CD14-positive monocyte (primary cell): ENCODE data around the gene CBX1. TPM values are rescaled to one million over a fixed set of nuclear protein-coding genes. Genes with fewer than 3 reads are reported as not detected.

ENCODE experiments used
- DNase-seq, 3 donors: peaks; one replicate each; pipeline ENCODE4 v3.0.0-alpha.2; 2011 to 2022
- H2AFZ ChIP-seq: 2 replicates; pipeline ENCODE4 v1.6.0; 2012; ENCODE audit warnings: mild to moderate bottlenecking, low read depth, low read length, inconsistent platforms; ENCODE audit not compliant: insufficient read depth, poor library complexity, severe bottlenecking
- H3K27ac ChIP-seq, 2 donors: 1 replicate in 1 of 2; 2 replicates in 1 of 2; pipeline ENCODE4 v1.5.1; 2012 to 2013; ENCODE audit warnings: low read length in 2 of 2, control low read depth in 1 of 2, inconsistent platforms in 1 of 2, low read depth in 1 of 2, mild to moderate bottlenecking in 1 of 2
- H3K27me3 ChIP-seq, 2 donors: one replicate each; pipeline versions ENCODE4 v1.6.0 to v1.6.1; 2011 to 2013; ENCODE audit warnings: low read length in 2 of 2; ENCODE audit not compliant: control insufficient read depth in 2 of 2, insufficient read depth in 2 of 2
- H3K36me3 ChIP-seq, 2 donors: replicated peaks in 1 of 2; 1 replicate in 1 of 2; 2 replicates in 1 of 2; pipeline versions ENCODE4 v1.5.1 to v1.6.1; 2012 to 2013; ENCODE audit warnings: low read length in 2 of 2, control low read depth in 1 of 2, inconsistent platforms in 1 of 2, mild to moderate bottlenecking in 1 of 2; ENCODE audit not compliant: insufficient read depth in 2 of 2, control insufficient read depth in 1 of 2
- H3K4me1 ChIP-seq, 2 donors: 1 replicate in 1 of 2; 2 replicates in 1 of 2; pipeline versions ENCODE4 v1.5.1 to v1.6.1; 2012 to 2013; ENCODE audit warnings: low read length in 2 of 2, control low read depth in 1 of 2, inconsistent platforms in 1 of 2, mild to moderate bottlenecking in 1 of 2, moderate library complexity in 1 of 2; ENCODE audit not compliant: insufficient read depth in 2 of 2, control insufficient read depth in 1 of 2
- H3K4me2 ChIP-seq: replicated peaks from 2 replicates; pipeline ENCODE3; 2012; ENCODE audit warnings: low read length, moderate library complexity, mild to moderate bottlenecking; ENCODE audit not compliant: poor library complexity, severe bottlenecking; ENCODE audit errors: extremely low read depth
- H3K4me3 ChIP-seq, 3 experiments: fragments of 200-600 bp in 1 of 3; sonication (generic) in 1 of 3; replicated peaks in 1 of 3; 1 replicate in 2 of 3; 2 replicates in 1 of 3; pipeline ENCODE4 v1.5.1; 2011 to 2013; ENCODE audit warnings: low read length in 3 of 3, mild to moderate bottlenecking in 3 of 3, control low read depth in 2 of 3, low read depth in 2 of 3, inconsistent platforms in 1 of 3, moderate library complexity in 1 of 3
- H3K79me2 ChIP-seq: 2 replicates; pipeline ENCODE4 v1.6.0; 2012; ENCODE audit warnings: mild to moderate bottlenecking, control low read depth, inconsistent platforms, low read length, moderate library complexity; ENCODE audit not compliant: insufficient read depth
- H3K9ac ChIP-seq: 2 replicates; pipeline ENCODE4 v1.6.0; 2017; ENCODE audit warnings: low read length, mild to moderate bottlenecking; ENCODE audit not compliant: insufficient read depth, poor library complexity, severe bottlenecking
- H3K9me3 ChIP-seq, 2 donors: replicated peaks in 1 of 2; 1 replicate in 1 of 2; 2 replicates in 1 of 2; pipeline versions ENCODE4 v1.5.1 to v1.6.1; 2012 to 2013; ENCODE audit warnings: low read length in 2 of 2, control low read depth in 1 of 2; ENCODE audit not compliant: control insufficient read depth in 1 of 2, insufficient read depth in 1 of 2
- H4K20me1 ChIP-seq: 2 replicates; pipeline ENCODE4 v1.6.0; 2012; ENCODE audit warnings: mild to moderate bottlenecking, low read length, control low read depth, moderate library complexity; ENCODE audit not compliant: insufficient read depth
- H3K27ac Mint-ChIP-seq, 7 donors: one replicate each; pipeline ENCODE4 v1.8.0; 2020; ENCODE audit warnings: mild to moderate bottlenecking in 7 of 7, mixed read lengths in 7 of 7, moderate library complexity in 6 of 7, inconsistent platforms in 2 of 7
- H3K27me3 Mint-ChIP-seq, 3 donors: one replicate each; pipeline ENCODE4 v1.8.0; 2021 to 2022; ENCODE audit warnings: low read depth in 3 of 3, mild to moderate bottlenecking in 3 of 3, mixed read lengths in 3 of 3, moderate library complexity in 3 of 3, inconsistent platforms in 1 of 3
- H3K36me3 Mint-ChIP-seq, 2 donors: one replicate each; pipeline ENCODE4 v1.8.0; 2020; ENCODE audit warnings: mixed read lengths in 2 of 2, inconsistent platforms in 1 of 2, mild to moderate bottlenecking in 1 of 2
- H3K4me1 Mint-ChIP-seq: one replicate; pipeline ENCODE4 v1.8.0; 2020; ENCODE audit warnings: mild to moderate bottlenecking, mixed read lengths
- H3K4me3 Mint-ChIP-seq, 2 donors: one replicate each; pipeline ENCODE4 v1.8.0; 2020; ENCODE audit warnings: mild to moderate bottlenecking in 2 of 2, mixed read lengths in 2 of 2, moderate library complexity in 1 of 2
- H3K9me3 Mint-ChIP-seq, 7 donors: one replicate each; pipeline ENCODE4 v1.8.0; 2020 to 2022; ENCODE audit warnings: mixed read lengths in 7 of 7, mild to moderate bottlenecking in 6 of 7, moderate library complexity in 6 of 7, inconsistent platforms in 2 of 7
- WGBS: methylation state at CpG from one replicate; pipeline ENCODE4 v1.1.5; 2013; ENCODE audit warnings: missing lambda C conversion rate; ENCODE audit not compliant: insufficient coverage; 5-methylcytosine and 5-hydroxymethylcytosine counted together
- intact Hi-C, 2 donors: fragments of 100-400 bp; cut with micrococcal nuclease; formaldehyde crosslinking; loops; one replicate each; pipeline versions ENCODE4 v1.15.0 to v1.15.1; 2023
- polyA plus RNA-seq, 3 donors: library from polyadenylated mRNA; depleted of rRNA in 1 of 3; unstranded in 2 of 3; stranded (reverse) in 1 of 3; fragments of 300-500 nt in 2 of 3; fragments of >200 nt in 1 of 3; fragmentation: Illumina TruSeq in 2 of 3; gene quantifications; 1 replicate in 2 of 3; 2 replicates in 1 of 3; pipeline ENCODE4 v1.2.3, GENCODE V29; 2012 to 2021
- TF ChIP-seq, protein P1 (sequence below): fragments of 200-600 bp; IDR thresholded peaks from one replicate; pipeline ENCODE4 v1.8.0; 2022; ENCODE audit warnings: antibody characterized with exemption, mild to moderate bottlenecking

The CBX1 gene
- polyA plus RNA-seq, 3 donors, result 12.5 to 18.2 (median 17.2) TPM

- Histone ChIP-seq H3K79me2 (no peaks in the 10 kb centered on the region), H3K9ac (no peak overlapping the region), H3K27ac (no peak overlapping the region), H3K9me3 (no peaks in the 10 kb centered on the region), H4K20me1 (no peaks in the 10 kb centered on the region), H3K27me3 (peaks cover 23 to 33% of the 10 kb centered on the region in 2 donors), H3K36me3 (no peaks in the 10 kb centered on the region), H3K4me3 (no peak overlapping the region), H3K4me1 (no peaks in the 10 kb centered on the region), H2AFZ (no peak overlapping the region), H3K4me2 (no peak overlapping the region)
- Mint-ChIP-seq H3K4me1 (peaks cover 5% of the 10 kb centered on the region), H3K4me3 (no peak overlapping the region), H3K27ac (no peak overlapping the region), H3K9me3 (no peaks in the 10 kb centered on the region), H3K36me3 (no peaks in the 10 kb centered on the region), H3K27me3 (peaks cover 33 to 43% (median 33%) of the 10 kb centered on the region in 3 donors)
- no CpG with 5 or more reads among the region's 4 CpGs for WGBS
- DNase-seq, result no peak
- intact Hi-C loops, result no loop called here
- TF ChIP-seq, protein P1, sequence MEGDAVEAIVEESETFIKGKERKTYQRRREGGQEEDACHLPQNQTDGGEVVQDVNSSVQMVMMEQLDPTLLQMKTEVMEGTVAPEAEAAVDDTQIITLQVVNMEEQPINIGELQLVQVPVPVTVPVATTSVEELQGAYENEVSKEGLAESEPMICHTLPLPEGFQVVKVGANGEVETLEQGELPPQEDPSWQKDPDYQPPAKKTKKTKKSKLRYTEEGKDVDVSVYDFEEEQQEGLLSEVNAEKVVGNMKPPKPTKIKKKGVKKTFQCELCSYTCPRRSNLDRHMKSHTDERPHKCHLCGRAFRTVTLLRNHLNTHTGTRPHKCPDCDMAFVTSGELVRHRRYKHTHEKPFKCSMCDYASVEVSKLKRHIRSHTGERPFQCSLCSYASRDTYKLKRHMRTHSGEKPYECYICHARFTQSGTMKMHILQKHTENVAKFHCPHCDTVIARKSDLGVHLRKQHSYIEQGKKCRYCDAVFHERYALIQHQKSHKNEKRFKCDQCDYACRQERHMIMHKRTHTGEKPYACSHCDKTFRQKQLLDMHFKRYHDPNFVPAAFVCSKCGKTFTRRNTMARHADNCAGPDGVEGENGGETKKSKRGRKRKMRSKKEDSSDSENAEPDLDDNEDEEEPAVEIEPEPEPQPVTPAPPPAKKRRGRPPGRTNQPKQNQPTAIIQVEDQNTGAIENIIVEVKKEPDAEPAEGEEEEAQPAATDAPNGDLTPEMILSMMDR, result no peak
Observed at GRCh38 chr17:48149787-48150463, 48.6 kb upstream of the CBX1 start.

GRCh38 chr17:48148854-48149786, 47.8 kb upstream of the CBX1 start:
- Mint-ChIP-seq H3K9me3 (no peaks in the 10 kb centered on the region), H3K4me1 (peaks cover 4% of the 10 kb centered on the region), H3K36me3 (no peaks in the 10 kb centered on the region), H3K27me3 (peaks cover 31 to 40% (median 32%) of the 10 kb centered on the region in 3 donors), H3K27ac (no peak overlapping the region), H3K4me3 (peak overlapping the region in 1 of 2 donors; percentile 22)
- H3K79me2 ChIP-seq, result no peaks in the 10 kb centered on the region
- no peak overlapping the region for H3K9ac ChIP-seq
- H3K27me3 ChIP-seq, result peaks cover 23 to 33% of the 10 kb centered on the region in 2 donors
- 65% methylated on average over 7 of the region's 16 CpGs for WGBS
- H4K20me1 ChIP-seq, result no peaks in the 10 kb centered on the region
- TF ChIP-seq, protein P1, result no peak
- H2AFZ ChIP-seq, result no peak overlapping the region
- H3K4me2 ChIP-seq, result no peak overlapping the region
- H3K4me1 ChIP-seq, result no peaks in the 10 kb centered on the region
- H3K4me3 ChIP-seq, result no peak overlapping the region
- no peaks in the 10 kb centered on the region for H3K9me3 ChIP-seq
- intact Hi-C loops, result no loop called here
- H3K27ac ChIP-seq, result no peak overlapping the region
- no peaks in the 10 kb centered on the region for H3K36me3 ChIP-seq
- DNase-seq, result no peak
